T-helper 2 cell treated with Interferon-gamma antibody and Interleukin-4, amounts not matched to agents 100 ng/mL and 5 ng/mL, for 36 hours (primary cell): ENCODE measurements around the gene SYNPO2L. TPM values are rescaled to one million over a fixed set of nuclear protein-coding genes. Genes with fewer than 3 reads are reported as not detected.
"Not testable (repeated sequence)": the region's sequence is repeated elsewhere in the genome, so short reads cannot be mapped to it uniquely, and the experiment has no call there.

Experiments
- intact Hi-C: fragments of 100-400 bp; cut with micrococcal nuclease; formaldehyde crosslinking; loops from one replicate; pipeline ENCODE4 v1.15.1; 2023
- total RNA-seq: library from RNA; stranded (reverse); gene quantifications from 2 replicates; pipeline ENCODE4 v1.2.3, GENCODE V29; 2022

SYNPO2L gene
- total RNA-seq, 1 donor from 2014 or later: 0.09 TPM

DNA sequence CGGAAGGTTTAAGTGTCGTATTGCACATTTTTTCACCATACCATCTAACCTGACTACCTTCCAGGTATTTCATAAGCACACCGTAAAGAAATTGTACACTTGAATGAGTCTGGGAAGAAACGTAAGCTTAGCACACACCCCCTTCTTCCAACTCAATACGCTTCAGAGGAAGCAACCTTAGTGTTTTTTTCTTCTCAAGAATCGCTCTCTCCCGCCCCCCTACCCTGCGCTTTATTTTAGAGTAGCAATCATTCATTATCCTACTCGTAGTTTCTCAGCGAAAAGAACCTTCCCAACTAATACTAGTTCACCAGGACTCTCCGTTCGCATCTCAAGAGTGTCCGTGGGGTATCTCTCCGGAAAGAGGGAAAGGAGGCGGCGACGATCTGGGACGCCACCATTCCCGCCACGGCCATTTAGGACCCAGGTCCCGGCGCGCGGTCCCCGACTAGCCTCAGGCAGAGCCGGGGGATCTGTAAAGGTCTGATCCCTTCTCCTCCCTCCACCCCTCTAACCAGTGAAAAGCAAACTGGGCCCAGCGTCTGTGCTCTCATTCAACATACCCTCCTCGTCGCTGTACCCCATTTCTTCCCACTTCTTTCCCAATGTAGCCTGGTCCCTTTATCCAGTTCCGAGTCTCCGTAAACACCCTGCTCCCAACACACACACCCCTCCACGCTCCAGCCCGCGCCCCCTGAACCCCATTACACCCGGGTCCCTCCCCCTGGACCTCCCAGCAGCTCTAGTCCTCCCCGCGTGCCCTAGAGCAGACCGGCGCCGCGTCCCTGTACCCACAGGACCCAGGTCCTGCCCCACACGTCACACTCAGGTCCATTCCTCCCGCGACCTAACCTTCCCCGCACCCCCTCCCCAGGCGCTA is 30.6 kb downstream of the SYNPO2L start:
- intact Hi-C loops: loop anchor here (1.0 to 5.0 kb wide), 6 partner anchors 34 to 378 kb away; partner anchors contain the start of genes ANXA7, CFAP70, DNAJC9 and MRPS16

DNA sequence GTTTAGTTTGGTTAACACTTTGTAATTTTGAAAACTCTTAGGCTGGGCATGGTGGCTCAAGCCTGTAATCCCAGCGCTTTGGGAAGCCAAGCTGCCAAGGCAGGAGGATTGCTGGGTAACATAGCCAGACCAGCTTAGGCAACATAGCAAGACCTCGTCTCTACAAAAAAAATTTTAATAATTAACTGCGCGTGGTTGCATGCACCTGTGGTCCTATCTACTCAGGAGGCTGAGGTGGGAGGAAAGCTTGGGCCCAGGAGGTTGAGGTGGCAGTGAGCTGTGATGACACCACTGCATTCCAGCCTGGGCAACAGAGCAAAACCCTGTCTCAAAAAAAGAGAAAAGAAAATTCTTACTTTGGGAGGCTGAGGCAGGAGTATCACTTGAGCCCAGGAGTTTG is 32.8 kb downstream of the SYNPO2L start:
- intact Hi-C loops: no loop called here

DNA sequence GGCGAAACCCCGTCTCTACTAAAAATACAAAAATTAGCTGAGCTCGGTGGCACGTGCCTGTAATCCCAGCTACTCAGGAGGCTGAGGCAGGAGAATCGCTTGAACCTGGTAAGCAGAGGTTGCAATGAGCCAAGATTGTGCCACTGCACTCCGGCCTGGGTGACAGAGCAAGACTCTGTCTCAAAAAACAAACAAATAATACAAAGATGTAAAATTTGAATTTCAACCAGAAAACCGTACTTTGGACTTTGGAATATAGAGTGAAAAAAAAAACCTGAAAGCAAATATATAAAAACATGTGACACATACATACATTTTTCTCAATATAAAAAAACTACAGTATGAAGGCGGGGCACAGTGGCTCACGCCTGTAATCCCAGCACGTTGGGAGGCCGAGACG is 34.9 kb downstream of the SYNPO2L start:
- intact Hi-C loops: not testable (repeated sequence)

DNA sequence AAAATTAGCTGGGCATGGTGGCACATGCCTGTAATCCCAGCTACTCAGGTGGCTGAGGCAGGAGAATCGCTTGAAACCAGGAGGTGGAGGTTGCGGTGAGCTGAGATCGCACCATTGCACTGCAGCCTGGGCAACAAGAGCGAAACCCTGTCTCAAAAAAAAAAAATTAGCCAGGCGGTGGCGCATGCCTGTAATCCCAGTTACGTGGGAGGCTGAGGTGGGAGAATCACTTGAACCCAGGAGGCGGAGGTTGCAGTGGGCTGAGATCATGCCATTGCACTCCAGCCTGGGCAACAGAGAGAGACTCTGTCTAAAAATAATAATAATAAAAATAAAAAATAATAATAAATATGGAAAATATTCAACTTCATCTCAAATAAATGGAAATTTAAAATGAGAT is 38.7 kb downstream of the SYNPO2L start:
- intact Hi-C loops: not testable (repeated sequence)

DNA sequence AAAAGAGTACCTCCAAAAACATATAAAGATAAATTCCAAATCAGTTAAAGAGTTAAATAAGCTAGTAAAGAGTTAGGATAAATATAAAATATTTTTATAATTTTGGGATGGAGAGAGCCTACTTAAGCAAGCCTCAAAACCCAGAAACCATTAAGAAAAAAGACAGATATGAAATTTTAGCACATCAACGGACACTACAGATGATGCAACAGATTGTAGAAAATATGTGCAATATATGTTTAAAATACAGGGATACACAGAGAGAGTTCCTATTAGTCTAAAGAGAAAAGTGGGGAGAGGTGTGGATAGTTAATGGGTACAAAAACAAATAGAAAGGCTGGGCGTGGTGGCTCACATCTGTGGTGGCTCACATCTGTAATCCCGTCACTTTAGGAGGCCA is 41.1 kb downstream of the SYNPO2L start:
- intact Hi-C loops: no loop called here

DNA sequence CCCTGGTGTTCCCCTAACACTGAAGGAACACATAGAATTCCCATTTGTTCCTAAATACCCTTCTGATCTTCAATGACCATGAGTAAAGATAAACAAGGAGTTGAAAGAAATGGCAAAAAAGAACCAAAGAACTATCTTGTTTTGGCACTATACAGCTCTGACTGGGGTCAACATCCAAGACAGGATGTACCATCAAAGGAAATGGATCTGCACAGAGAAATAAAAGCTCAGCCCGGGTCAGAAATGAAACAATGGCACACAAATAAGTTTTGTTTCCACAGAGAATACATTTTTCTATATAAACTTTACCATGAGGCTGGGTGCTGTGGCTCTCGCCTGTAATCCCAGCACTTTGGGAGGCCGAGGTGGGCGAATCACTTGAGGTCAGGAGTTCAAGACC is 46.7 kb downstream of the SYNPO2L start:
- intact Hi-C loops: no loop called here

DNA sequence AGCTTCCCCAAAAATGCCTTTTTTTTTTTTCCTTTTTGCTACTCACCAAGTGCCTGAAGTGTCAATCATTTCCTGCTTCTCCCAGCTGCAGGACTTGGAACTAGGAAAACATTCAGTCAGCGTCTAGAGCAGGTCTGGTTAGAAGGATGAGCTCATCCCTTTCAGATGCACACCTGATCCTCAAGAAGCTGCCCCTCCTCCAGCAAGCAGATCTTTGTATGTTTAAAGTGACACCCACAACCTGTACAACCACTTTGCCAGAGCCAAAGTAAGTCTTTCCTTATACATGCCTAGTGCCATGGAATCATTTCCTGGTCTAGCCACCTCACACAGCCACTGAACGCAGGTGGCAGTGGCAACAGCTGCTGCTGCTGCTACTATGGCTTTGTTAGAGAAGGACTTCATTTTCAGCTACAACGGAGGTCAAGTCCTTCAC is 54.3 kb downstream of the SYNPO2L start:
- intact Hi-C loops: no loop called here

DNA sequence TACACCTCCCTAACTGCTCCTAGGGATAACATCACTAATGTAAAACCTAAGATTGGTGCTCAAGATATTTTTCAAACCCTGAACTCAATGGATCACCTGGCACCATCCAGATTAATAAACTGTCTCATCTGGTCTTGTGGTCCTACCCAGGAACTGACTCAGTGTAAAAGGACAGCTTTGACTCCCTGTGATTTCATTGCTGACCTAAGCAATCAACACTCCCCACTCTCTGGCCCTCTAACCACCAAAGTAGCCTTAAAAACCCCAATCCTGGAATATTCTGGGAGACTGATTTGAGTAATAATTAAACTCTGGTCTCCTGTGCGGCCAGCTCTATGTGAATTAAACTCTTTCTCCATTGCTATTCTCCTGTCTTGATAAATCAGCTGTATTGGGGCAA is 58.5 kb downstream of the SYNPO2L start:
- intact Hi-C loops: no loop called here

Other genes with a start within 250 kb of the SYNPO2L start
- gene ANXA7, start 242.0 kb downstream of the SYNPO2L start, total RNA-seq: 115 and 117 TPM in 2 replicates
- 3.3 and 3.9 TPM in 2 replicates for gene MSS51, start 222.5 kb downstream of the SYNPO2L start, total RNA-seq
- 47.3 and 49.7 TPM in 2 replicates for gene PPP3CB, start 160.0 kb downstream of the SYNPO2L start, total RNA-seq
- 2.5 and 3.3 TPM in 2 replicates for gene USP54, start 64.7 kb downstream of the SYNPO2L start, total RNA-seq
- gene MYOZ1, start 14.6 kb downstream of the SYNPO2L start, total RNA-seq: not detected in 2 replicates
- gene AGAP5, start 42.1 kb upstream of the SYNPO2L start, total RNA-seq: 12.1 and 12.2 TPM in 2 replicates
- gene SEC24C, start 88.3 kb upstream of the SYNPO2L start, total RNA-seq: 116 and 119 TPM in 2 replicates
- gene CHCHD1, start 126.0 kb upstream of the SYNPO2L start, total RNA-seq: 30.1 and 31.9 TPM in 2 replicates
- gene ZSWIM8, start 129.6 kb upstream of the SYNPO2L start, total RNA-seq: 57.9 and 60.6 TPM in 2 replicates
- 51.1 and 54.1 TPM in 2 replicates for gene NDST2, start 155.6 kb upstream of the SYNPO2L start, total RNA-seq
- 52.3 and 52.5 TPM in 2 replicates for gene CAMK2G, start 218.5 kb upstream of the SYNPO2L start, total RNA-seq